CD4-positive, alpha-beta T cell (primary cell): Measurements from ENCODE around the gene GMPPA. TPM values are rescaled to one million over a fixed set of nuclear protein-coding genes. Genes with fewer than 3 reads are reported as not detected.

Source experiments
- ATAC-seq: fragments of 200-7000 bp; cut with Tn5 transposase; one replicate; pipeline ENCODE4 v1.10.0; 2022; ENCODE audit warnings: mild to moderate bottlenecking; ENCODE audit not compliant: poor library complexity
- CTCF ChIA-PET: fragments of 350-600 bp; sonication (Branson Sonifier 250); formaldehyde crosslinking; loops from one replicate; lab custom pipeline; 2021; ENCODE audit warnings: antibody characterized with exemption, inconsistent platforms; lab: Charles Lee
- POLR2A ChIA-PET: fragments of 350-600 bp; sonication (Branson Sonifier 250); formaldehyde crosslinking; loops from one replicate; lab custom pipeline; 2021; ENCODE audit warnings: antibody characterized with exemption, inconsistent platforms; lab: Charles Lee
- DNase-seq, 14 experiments: peaks; one replicate each; pipeline ENCODE4 v3.0.0-alpha.2; 2013 to 2020; ENCODE audit warnings: mixed read lengths in 2 of 14
- H3K27ac ChIP-seq, 2 donors: one replicate each; pipeline versions ENCODE4 v1.5.1 to v1.7.0; 2013; ENCODE audit warnings: low read length in 2 of 2, low read depth in 1 of 2, mild to moderate bottlenecking in 1 of 2
- H3K27me3 ChIP-seq, 2 experiments: 1 replicate in 1 of 2; 2 replicates in 1 of 2; pipeline versions ENCODE4 v1.6.1 to v1.7.0; 2013; ENCODE audit warnings: low read length in 2 of 2, control low read depth in 1 of 2, mild to moderate bottlenecking in 1 of 2, moderate library complexity in 1 of 2; ENCODE audit not compliant: insufficient read depth in 2 of 2, control insufficient read depth in 1 of 2
- H3K36me3 ChIP-seq: one replicate; pipeline ENCODE4 v1.6.1; 2013; ENCODE audit warnings: low read length, control low read depth; ENCODE audit not compliant: insufficient read depth
- H3K4me1 ChIP-seq: one replicate; pipeline ENCODE4 v1.6.1; 2013; ENCODE audit warnings: low read length, control low read depth; ENCODE audit not compliant: insufficient read depth
- H3K4me3 ChIP-seq: one replicate; pipeline ENCODE4 v1.5.1; 2013; ENCODE audit warnings: mild to moderate bottlenecking, low read length, moderate library complexity
- H3K9me3 ChIP-seq, 2 experiments: 1 replicate in 1 of 2; 2 replicates in 1 of 2; pipeline versions ENCODE4 v1.6.1 to v1.7.0; 2013; ENCODE audit warnings: low read length in 2 of 2, mild to moderate bottlenecking in 2 of 2, control low read depth in 1 of 2, moderate library complexity in 1 of 2; ENCODE audit not compliant: control insufficient read depth in 1 of 2, insufficient read depth in 1 of 2
- H3K27ac Mint-ChIP-seq: one replicate; pipeline ENCODE4 v1.8.0; 2020; ENCODE audit warnings: mixed read lengths
- H3K27me3 Mint-ChIP-seq: one replicate; pipeline ENCODE4 v1.8.0; 2021; ENCODE audit warnings: mixed read lengths
- H3K36me3 Mint-ChIP-seq: one replicate; pipeline ENCODE4 v1.8.0; 2021; ENCODE audit warnings: low read depth, mixed read lengths
- H3K4me1 Mint-ChIP-seq: one replicate; pipeline ENCODE4 v1.8.0; 2021; ENCODE audit warnings: low read depth, mixed read lengths
- H3K4me3 Mint-ChIP-seq: one replicate; pipeline ENCODE4 v1.8.0; 2020; ENCODE audit warnings: mild to moderate bottlenecking, mixed read lengths
- H3K9me3 Mint-ChIP-seq: one replicate; pipeline ENCODE4 v1.8.0; 2020; ENCODE audit warnings: mixed read lengths
- intact Hi-C, 2 experiments: fragments of 100-400 bp; cut with DNase I in 1 of 2; cut with micrococcal nuclease in 1 of 2; formaldehyde crosslinking; loops; one replicate each; pipeline versions ENCODE4 v1.15.1 to v1.9.0; 2023 to 2025; cut with DNase I, micrococcal nuclease
- total RNA-seq, 174 experiments: library from RNA in 2 of 174; stranded (reverse) in 2 of 174; gene quantifications; one replicate each; pipeline ENCODE4 v1.2.3 and lab custom pipeline; 2021 to 2026
- TF ChIP-seq, protein P1 (sequence below): fragments of 200-600 bp; IDR thresholded peaks from one replicate; pipeline ENCODE4 v1.8.0; 2022; ENCODE audit warnings: antibody characterized with exemption, mild to moderate bottlenecking

Gene GMPPA
- total RNA-seq, 2 experiments from 2014 or later: 13.3 to 14.4 TPM

DNA sequence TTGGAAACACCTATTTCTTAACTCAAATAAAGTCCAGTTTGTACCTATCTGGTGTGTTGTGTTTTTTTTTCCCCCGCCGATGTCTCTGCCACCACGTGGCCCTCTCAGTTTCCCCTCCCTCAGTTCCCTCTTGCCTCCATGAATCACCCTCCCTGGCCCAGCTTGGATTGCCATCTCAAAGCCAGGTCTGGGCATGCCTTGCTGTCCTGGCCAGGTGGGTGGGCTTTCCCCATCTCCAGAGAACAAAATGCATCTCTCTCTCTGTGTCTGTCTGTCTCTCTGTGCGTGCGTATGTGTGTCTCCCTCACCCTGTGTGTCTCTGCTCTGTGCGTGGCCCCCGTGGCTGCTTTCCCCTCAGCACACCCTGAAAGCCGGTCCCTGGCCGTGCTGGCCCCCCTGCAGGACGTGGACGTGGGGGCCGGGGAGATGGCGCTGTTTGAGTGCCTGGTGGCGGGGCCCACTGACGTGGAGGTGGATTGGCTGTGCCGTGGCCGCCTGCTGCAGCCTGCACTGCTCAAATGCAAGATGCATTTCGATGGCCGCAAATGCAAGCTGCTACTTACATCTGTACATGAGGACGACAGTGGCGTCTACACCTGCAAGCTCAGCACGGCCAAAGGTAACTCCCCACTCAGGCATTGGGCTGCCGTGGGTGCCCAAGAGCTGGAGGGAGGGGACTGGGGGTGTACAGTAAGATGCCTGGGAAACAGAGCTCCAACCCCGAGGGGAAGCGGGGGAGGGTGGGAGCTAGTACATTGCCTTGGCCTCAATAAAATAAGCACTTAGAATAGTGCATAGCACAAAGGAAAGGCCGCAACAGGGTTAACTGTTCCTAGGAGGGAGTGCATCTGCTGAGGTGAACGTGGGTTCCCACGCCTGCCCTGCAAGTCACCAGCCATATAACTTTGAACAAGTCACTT, 31.6 kb upstream of the GMPPA start:
- no peaks in the 10 kb centered on the region for H3K36me3 Mint-ChIP-seq
- no peaks in the 10 kb centered on the region for H3K27me3 Mint-ChIP-seq
- CTCF ChIA-PET: interaction anchor here (1.0 kb wide), 1 partner anchor 64 kb away, joined by 3 read pairs; no protein-coding TSS in a partner anchor
- Histone ChIP-seq H3K4me1 (no peaks in the 10 kb centered on the region), H3K9me3 (no peaks in the 10 kb centered on the region), H3K27me3 (no peaks in the 10 kb centered on the region), H3K4me3 (no peak overlapping the region), H3K36me3 (no peaks in the 10 kb centered on the region), H3K27ac (no peak overlapping the region)
- POLR2A ChIA-PET: no interaction called here
- no peaks in the 10 kb centered on the region for H3K4me1 Mint-ChIP-seq
- no peaks in the 10 kb centered on the region for H3K9me3 Mint-ChIP-seq
- no peak overlapping the region for H3K27ac Mint-ChIP-seq
- TF ChIP-seq, protein P1, sequence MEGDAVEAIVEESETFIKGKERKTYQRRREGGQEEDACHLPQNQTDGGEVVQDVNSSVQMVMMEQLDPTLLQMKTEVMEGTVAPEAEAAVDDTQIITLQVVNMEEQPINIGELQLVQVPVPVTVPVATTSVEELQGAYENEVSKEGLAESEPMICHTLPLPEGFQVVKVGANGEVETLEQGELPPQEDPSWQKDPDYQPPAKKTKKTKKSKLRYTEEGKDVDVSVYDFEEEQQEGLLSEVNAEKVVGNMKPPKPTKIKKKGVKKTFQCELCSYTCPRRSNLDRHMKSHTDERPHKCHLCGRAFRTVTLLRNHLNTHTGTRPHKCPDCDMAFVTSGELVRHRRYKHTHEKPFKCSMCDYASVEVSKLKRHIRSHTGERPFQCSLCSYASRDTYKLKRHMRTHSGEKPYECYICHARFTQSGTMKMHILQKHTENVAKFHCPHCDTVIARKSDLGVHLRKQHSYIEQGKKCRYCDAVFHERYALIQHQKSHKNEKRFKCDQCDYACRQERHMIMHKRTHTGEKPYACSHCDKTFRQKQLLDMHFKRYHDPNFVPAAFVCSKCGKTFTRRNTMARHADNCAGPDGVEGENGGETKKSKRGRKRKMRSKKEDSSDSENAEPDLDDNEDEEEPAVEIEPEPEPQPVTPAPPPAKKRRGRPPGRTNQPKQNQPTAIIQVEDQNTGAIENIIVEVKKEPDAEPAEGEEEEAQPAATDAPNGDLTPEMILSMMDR: no peak
- no peak overlapping the region for H3K4me3 Mint-ChIP-seq
- intact Hi-C loops: no loop called here
- DNase-seq: no peak
- no peak for ATAC-seq

DNA sequence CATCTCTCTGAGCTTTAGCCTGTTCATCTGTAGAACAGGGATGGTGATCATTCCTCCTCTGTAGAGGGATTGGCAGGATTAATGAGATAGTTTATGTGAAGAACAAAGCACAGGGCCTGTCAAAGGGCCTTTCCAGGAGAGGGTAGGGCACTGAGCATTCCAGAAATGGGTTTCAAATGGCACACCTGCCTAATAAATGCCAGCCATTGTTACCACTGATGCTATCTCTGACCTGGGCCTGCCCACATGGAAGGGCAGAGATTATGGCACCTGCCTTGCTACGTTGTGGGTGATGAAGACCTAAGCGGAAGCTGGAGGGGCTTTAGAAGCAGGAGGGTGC, 31.0 kb upstream of the GMPPA start:
- H3K27ac Mint-ChIP-seq: no peak overlapping the region
- Histone ChIP-seq H3K27ac (no peak overlapping the region), H3K4me3 (no peak overlapping the region), H3K9me3 (no peaks in the 10 kb centered on the region), H3K27me3 (no peaks in the 10 kb centered on the region), H3K36me3 (no peaks in the 10 kb centered on the region), H3K4me1 (no peaks in the 10 kb centered on the region)
- DNase-seq: no peak
- POLR2A ChIA-PET: no interaction called here
- no peaks in the 10 kb centered on the region for H3K4me1 Mint-ChIP-seq
- H3K27me3 Mint-ChIP-seq: no peaks in the 10 kb centered on the region
- no peaks in the 10 kb centered on the region for H3K36me3 Mint-ChIP-seq
- no peak for ATAC-seq
- no peaks in the 10 kb centered on the region for H3K9me3 Mint-ChIP-seq
- CTCF ChIA-PET: interaction anchor here (1.0 kb wide), 1 partner anchor 65 kb away, joined by 3 read pairs; no protein-coding TSS in a partner anchor
- no peak overlapping the region for H3K4me3 Mint-ChIP-seq
- TF ChIP-seq, protein P1: no peak
- intact Hi-C loops: no loop called here

DNA sequence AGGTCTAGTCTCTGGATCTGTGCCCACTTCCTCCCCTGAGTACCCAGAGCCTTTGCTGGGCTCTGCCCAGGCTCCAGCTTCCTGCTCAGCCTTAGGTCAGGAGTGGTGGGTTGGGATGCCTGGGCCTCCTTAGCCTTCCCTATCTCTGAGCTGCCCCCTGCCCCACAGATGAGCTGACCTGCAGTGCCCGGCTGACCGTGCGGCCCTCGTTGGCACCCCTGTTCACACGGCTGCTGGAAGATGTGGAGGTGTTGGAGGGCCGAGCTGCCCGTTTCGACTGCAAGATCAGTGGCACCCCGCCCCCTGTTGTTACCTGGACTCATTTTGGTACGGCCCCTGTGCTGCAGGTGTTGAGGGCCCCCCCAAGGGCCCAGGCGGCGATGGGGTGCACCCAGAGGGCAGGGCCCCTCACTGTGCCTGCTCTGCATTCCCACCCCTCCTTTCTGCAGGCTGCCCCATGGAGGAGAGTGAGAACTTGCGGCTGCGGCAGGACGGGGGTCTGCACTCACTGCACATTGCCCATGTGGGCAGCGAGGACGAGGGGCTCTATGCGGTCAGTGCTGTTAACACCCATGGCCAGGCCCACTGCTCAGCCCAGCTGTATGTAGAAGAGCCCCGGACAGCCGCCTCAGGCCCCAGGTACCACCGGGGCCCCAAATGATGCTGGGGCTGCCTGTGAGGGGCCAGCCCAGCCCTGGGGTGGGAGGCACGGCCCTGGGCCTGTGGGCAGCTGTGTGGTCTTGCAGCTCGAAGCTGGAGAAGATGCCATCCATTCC, 30.1 kb upstream of the GMPPA start:
- Mint-ChIP-seq H3K36me3 (no peaks in the 10 kb centered on the region), H3K4me3 (no peak overlapping the region), H3K4me1 (no peaks in the 10 kb centered on the region), H3K27me3 (no peaks in the 10 kb centered on the region), H3K9me3 (no peaks in the 10 kb centered on the region), H3K27ac (no peak overlapping the region)
- DNase-seq: no peak
- TF ChIP-seq, protein P1: no peak
- intact Hi-C loops: no loop called here
- ChIA-PET POLR2A (no interaction called here), CTCF (no interaction called here)
- Histone ChIP-seq H3K27ac (no peak overlapping the region), H3K4me3 (no peak overlapping the region), H3K9me3 (no peaks in the 10 kb centered on the region), H3K36me3 (no peaks in the 10 kb centered on the region), H3K27me3 (no peaks in the 10 kb centered on the region), H3K4me1 (no peaks in the 10 kb centered on the region)
- ATAC-seq: no peak
